Testis (tissue), 3 donors: ENCODE measurements around the gene BOLA3. TPM values are rescaled to one million over a fixed set of nuclear protein-coding genes. Genes with fewer than 3 reads are reported as not detected.
"Not testable (repeated sequence)": the region's sequence is repeated elsewhere in the genome, so short reads cannot be mapped to it uniquely, and the experiment has no call there.

Source experiments
- DNase-seq: peaks from one replicate; pipeline ENCODE4 v3.0.0-alpha.2; 2019
- H3K27ac ChIP-seq, 2 donors: fragments of 200-600 bp; sonication (generic); one replicate each; pipeline ENCODE4 v1.5.1; 2019
- H3K27me3 ChIP-seq: fragments of 200-600 bp; sonication (generic); one replicate; pipeline ENCODE4 v1.5.1; 2019
- H3K36me3 ChIP-seq: fragments of 200-600 bp; sonication (generic); one replicate; pipeline ENCODE4 v1.5.1; 2017; ENCODE audit warnings: low read depth; ENCODE audit errors: missing control alignments
- H3K4me1 ChIP-seq: fragments of 200-600 bp; sonication (generic); one replicate; pipeline ENCODE4 v1.5.1; 2019
- H3K4me3 ChIP-seq, 2 donors: fragments of 200-600 bp; sonication (generic); one replicate each; pipeline ENCODE4 v1.5.1; 2017 to 2019
- H3K9me3 ChIP-seq: fragments of 200-600 bp; sonication (generic); one replicate; pipeline ENCODE4 v1.5.1; 2017
- CTCF ChIP-seq, 3 experiments: fragments of 450-650 bp in 2 of 3; fragments of 200-600 bp in 1 of 3; sonication (generic) in 1 of 3; IDR thresholded peaks; one replicate each; pipeline ENCODE4 v1.5.1; 2016 to 2019; ENCODE audit warnings: antibody characterized with exemption in 3 of 3, mild to moderate bottlenecking in 2 of 3, moderate library complexity in 1 of 3
- POLR2A ChIP-seq: fragments of 450-650 bp; IDR thresholded peaks from one replicate; pipeline ENCODE4 v1.6.1; 2017; ENCODE audit warnings: antibody characterized with exemption, mild to moderate bottlenecking, moderate library complexity
- WGBS, 2 donors: methylation state at CpG; one replicate each; pipeline ENCODE4 v1.1.5; 2018; 5-methylcytosine and 5-hydroxymethylcytosine counted together
- intact Hi-C: fragments of 100-400 bp; cut with DNase I; formaldehyde crosslinking; loops from one replicate; pipeline ENCODE4 v1.15.1; 2023; ENCODE audit warnings: low total_unique reads
- polyA plus RNA-seq: library from polyadenylated mRNA; stranded (reverse); fragments of 350-450 nt; fragmentation: Illumina TruSeq; extraction: RNeasy Lipid Tissue Mini Kit (QIAGEN cat#74804); gene quantifications from one replicate; pipeline ENCODE4 v1.2.3, GENCODE V29; 2014; ENCODE audit warnings: low read depth, low replicate concordance; ENCODE audit not compliant: insufficient read depth
- total RNA-seq, 2 donors: library from RNA; depleted of rRNA; stranded (reverse); fragments of >200 nt; gene quantifications; one replicate each; pipeline ENCODE4 v1.2.3, GENCODE V29; 2016

The BOLA3 gene
- total and polyA plus RNA-seq, 3 donors from 2014 or later, result 40.2 to 56.2 (median 41.9) TPM

GRCh38 chr2:74131901-74132300 lies 15.8 kb downstream of the BOLA3 start:
- Histone ChIP-seq H3K27ac (no peak overlapping the region), H3K4me3 (no peak overlapping the region), H3K9me3 (no peaks in the 10 kb centered on the region), H3K36me3 (no peaks in the 10 kb centered on the region), H3K27me3 (no peaks in the 10 kb centered on the region), H3K4me1 (no peaks in the 10 kb centered on the region)
- intact Hi-C loops, result no loop called here
- no peak for DNase-seq
- TF ChIP-seq POLR2A (no peak), CTCF (IDR thresholded peaks at IDR 0.05) (no peak)
- 86% methylated on average over 5 of the region's 5 CpGs for WGBS, 2 donors

- no peak for TF ChIP-seq CTCF (IDR thresholded peaks at IDR 0.05)
- no peak for TF ChIP-seq POLR2A
- H3K4me1 ChIP-seq, result no peaks in the 10 kb centered on the region
- no peaks in the 10 kb centered on the region for H3K9me3 ChIP-seq
- 31 to 36% methylated on average over 41 of the region's 41 CpGs for WGBS, 2 donors
- intact Hi-C loops, result no loop called here
- H3K4me3 ChIP-seq, result peak overlapping the region in 1 of 2 donors; percentile 22
- DNase-seq, result no peak
- no peak overlapping the region for H3K27ac ChIP-seq
- H3K27me3 ChIP-seq, result no peaks in the 10 kb centered on the region
- no peaks in the 10 kb centered on the region for H3K36me3 ChIP-seq
Measured at GRCh38 chr2:74130211-74130995, 17.3 kb downstream of the BOLA3 start.

GRCh38 chr2:74128206-74128605 lies 19.5 kb downstream of the BOLA3 start:
- H3K9me3 ChIP-seq, result no peaks in the 10 kb centered on the region
- DNase-seq, result no peak
- 81 to 85% methylated on average over 3 of the region's 3 CpGs for WGBS, 2 donors
- no peaks in the 10 kb centered on the region for H3K4me1 ChIP-seq
- no peaks in the 10 kb centered on the region for H3K36me3 ChIP-seq
- H3K4me3 ChIP-seq, result no peak overlapping the region
- no peak overlapping the region for H3K27ac ChIP-seq
- TF ChIP-seq CTCF (IDR thresholded peaks at IDR 0.05), result no peak
- TF ChIP-seq POLR2A, result no peak
- H3K27me3 ChIP-seq, result no peaks in the 10 kb centered on the region
- intact Hi-C loops, result no loop called here

GRCh38 chr2:74123955-74124354 lies 23.8 kb downstream of the BOLA3 start:
- H3K27me3 ChIP-seq, H3K9me3 ChIP-seq, H3K4me1 ChIP-seq, H3K27ac ChIP-seq, H3K4me3 ChIP-seq, intact Hi-C loops, DNase-seq, H3K36me3 ChIP-seq: not testable (repeated sequence)
- 75% methylated on average over 12 of the region's 29 CpGs; no CpG with 5 or more reads in 1 of the 2 donors for WGBS, 2 donors

- H3K27me3 ChIP-seq, DNase-seq, H3K4me3 ChIP-seq, H3K9me3 ChIP-seq, intact Hi-C loops, H3K4me1 ChIP-seq, H3K27ac ChIP-seq, H3K36me3 ChIP-seq: not testable (repeated sequence)
- WGBS, 2 donors, result 96 to 100% methylated on average over 1 of the region's 1 CpG
Measured at GRCh38 chr2:74121846-74122245, 25.9 kb downstream of the BOLA3 start.
